HG02884 (cell line): ENCODE measurements around the gene ARPC5.
"Not testable (repeated sequence)": the region's sequence is repeated elsewhere in the genome, so short reads cannot be mapped to it uniquely, and the experiment has no call there.

Experiments
- ATAC-seq: cut with Tn5 transposase; IDR thresholded peaks from one replicate; pipeline ENCODE4 v1.9.1; 2021; ENCODE audit warnings: mild to moderate bottlenecking, moderate library complexity; ENCODE audit not compliant: unreplicated experiment

ARPC5 gene

DNA sequence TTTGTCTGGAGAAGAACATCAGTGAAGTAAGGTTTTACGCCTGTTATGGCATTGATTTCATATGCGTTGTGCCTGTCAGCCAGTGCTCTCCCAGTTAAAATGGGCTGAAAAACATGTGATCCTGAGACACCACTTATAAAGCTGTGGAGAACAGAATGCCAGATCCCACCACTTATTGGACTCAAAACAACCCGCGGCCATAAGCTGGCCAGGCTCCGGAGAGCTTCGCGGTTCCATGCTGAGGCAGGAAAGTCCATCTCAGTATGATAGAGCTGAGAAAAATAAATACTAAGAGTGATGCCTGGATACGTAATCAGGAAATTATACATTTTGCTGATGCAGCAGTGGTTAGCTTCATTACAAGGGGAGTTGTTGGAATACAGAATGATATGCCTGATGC is 12.5 kb upstream of the ARPC5 start:
- no peak for ATAC-seq

DNA sequence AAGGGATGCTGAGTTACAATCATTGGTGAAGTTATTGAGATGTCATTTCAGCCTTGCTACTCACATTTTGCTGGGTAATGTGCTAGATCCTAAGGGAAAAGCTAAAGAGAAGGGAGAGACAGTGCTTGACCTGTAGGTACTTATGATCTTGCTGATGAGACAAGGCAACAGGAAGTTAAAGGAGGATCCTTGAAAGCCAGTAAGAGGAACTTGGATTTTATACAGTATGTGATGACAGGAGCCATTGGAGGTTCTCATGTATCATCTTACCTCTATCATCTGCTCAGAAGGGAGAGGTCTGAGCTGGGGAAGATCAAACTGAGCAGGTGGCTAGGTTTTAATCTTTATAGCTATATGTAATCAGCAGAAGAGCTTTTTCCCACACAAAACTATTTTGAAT is 11.2 kb upstream of the ARPC5 start:
- no peak for ATAC-seq

DNA sequence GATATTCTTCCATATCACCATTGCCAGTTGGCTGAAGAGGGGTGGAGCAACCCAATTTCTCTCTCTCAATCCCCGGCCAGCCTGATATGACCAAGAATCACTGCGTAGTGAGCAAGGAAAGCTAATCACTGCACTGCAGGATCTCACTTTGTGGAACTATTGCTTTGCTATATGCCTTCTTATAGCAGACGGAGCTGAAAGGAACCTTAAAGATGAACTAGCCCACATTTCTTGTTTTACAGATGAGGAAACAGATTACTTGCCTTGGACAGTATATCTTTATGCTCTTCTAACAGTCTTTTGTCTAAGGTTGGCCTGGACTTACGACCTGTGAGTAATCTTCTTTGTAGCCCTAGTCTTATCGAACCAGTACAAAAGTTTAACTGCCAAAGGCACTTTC is 9.9 kb upstream of the ARPC5 start:
- ATAC-seq, result no peak

DNA sequence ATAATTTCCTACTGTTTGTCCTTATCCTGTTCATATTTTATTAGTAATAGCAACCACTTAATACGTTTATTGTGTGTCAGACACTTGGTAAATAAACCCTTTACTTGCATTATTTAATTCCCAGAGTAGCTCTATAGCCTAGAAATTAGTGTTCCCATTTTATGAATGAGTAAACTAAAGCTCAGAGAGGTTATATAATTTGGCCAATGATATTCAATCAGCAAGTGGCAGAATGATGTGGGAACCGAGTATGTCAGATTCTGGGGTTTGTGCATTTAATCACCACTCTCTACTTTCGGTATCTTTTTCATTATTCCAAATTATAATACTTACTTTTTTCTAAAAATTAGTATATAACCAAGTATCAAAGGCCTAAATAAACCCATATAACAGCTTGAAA is 6.6 kb upstream of the ARPC5 start:
- no peak for ATAC-seq

DNA sequence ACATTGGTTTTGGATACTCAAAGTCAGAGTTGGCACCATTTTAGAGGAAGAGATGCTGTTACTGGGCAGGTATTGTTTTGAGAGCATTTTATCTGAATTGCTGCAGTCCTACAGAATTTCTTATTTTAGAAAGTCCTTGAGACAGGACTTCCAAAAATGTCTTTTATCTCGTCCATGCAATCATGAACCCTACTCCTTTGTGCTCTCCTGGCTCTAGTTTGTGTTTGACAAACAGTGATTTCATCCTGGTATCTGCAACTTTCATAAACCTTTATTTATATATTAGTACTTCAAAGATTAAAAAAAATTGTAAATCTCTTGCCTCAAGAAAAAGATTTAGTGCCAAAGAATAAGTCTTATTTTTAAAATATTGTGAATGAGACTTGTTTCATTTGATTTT is 4.6 kb upstream of the ARPC5 start:
- no peak for ATAC-seq

DNA sequence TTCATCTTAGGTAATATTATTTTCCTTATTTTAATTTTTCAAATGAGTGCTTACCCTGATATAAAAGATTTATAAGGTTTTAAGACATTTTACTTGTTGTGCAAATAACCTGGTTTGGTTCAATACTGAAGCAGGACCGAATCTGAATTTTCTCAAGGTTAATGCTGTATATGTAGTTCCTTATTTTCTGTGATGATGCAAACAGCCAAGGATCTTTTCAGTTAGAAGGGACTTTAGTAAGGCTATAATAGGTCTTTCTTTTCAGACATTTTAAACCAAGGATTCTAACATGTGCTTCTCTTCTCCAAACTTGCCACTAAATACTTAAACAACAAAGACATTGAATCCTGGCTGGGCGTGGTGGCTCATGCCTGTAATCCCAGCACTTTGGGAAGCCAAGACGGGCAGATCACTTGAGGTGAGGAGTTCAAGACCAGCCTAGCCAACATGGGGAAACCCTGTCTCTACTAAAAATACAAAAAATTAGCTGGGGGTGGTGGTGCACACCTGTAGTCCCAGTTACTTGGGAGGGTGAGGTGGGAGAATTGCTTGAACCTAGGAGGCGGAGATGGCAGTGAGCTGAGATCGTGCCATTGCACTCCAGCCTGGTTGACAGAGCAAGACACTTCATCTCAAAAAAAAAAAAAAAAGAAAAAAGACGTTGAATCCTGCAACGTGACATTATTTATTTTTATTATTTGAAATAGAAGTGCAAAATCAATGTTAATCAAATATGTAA is 3.2 kb upstream of the ARPC5 start:
- ATAC-seq, result no peak

DNA sequence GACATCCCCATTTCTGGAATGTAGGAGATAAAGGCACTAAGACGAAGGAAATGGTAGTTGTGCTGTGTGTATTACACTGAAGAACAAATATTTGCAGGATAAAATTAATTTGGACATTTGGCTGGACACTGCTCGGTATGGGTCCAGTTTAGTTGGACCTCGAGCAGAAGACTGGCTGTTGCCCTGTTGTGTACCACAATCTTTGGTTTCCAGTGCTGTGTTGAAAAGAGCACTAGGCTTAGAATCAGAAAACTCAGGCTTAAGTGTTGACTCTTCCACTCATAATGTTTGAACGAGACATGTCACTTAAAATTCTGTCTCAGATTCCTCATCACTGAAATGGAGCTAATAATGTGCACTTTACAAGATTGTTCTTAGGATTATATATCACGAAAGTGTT is 1.2 kb upstream of the ARPC5 start:
- no peak for ATAC-seq

DNA sequence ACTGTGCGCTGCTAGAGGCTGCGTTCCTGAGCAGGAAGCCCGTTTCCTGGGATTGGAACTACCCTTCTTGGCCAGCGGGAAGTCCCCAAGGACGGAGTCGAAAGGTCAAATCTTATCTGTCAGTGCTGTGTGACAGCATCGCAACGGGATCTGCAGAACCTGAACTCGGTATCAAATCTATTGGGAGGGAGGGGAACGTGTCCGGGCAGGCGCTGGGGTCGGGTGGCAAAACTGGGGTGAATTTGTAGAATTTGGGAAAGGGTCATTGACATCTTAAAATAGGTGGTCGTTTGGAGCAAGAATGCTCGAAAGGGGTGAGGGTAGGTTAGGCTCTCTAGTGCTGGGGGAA is 725 bp upstream of the ARPC5 start:
- ATAC-seq, result no peak

DNA sequence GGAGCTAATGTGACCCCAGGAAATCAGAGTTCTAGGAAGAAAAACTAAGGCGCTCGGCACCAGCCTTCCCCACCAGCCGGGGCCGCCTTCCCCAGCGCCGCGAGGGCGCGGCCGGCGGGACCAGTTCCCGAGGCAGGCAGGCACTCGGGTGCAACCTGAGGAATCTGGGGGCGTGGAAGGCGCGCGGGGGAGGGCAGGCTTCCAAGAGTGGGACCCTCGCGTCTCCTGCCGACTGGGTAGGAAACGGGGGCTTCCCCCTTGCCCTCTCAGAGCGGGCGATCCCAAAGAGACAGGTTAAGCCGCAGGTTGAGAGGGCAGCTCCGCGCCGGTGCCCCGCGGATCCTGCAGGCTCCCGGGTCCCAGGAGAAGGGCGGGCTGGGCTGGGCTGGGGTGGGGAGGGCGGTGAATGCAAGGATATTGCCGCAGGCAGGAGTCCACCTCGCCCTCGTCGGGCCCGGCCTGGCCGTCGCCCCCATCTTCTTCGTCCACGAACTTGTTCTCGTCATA is 431 bp downstream of the ARPC5 start:
- ATAC-seq, result peak; percentile 1

DNA sequence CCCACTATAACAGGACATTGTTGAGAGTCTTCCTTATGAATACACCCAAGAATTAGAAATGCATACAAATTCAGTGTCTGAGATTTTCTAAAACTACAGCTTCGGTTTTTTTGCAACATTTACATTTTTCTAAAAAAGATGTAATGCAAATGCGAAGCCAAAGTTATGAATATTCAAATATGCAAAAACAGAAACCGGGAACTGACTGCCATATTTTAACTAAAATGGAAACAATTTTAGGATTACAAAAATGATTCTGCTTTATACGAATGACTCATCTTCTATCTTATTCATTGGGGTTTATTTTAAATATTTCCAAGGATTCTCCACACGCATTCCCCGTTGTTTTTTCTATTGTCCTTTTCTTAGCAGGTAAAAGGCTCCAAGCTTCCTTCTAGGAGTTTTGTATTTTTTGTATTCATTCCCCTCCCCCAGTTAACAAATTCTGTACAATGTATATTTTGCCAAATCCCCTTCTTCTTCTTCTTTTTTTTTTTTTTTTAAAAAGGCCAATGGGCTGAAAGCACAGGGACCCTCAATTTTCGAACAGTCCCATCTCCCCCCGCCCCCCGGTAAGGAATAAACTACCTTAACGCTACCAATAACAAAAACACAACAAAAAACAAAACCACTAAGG is 1.0 kb downstream of the ARPC5 start:
- no peak for ATAC-seq

DNA sequence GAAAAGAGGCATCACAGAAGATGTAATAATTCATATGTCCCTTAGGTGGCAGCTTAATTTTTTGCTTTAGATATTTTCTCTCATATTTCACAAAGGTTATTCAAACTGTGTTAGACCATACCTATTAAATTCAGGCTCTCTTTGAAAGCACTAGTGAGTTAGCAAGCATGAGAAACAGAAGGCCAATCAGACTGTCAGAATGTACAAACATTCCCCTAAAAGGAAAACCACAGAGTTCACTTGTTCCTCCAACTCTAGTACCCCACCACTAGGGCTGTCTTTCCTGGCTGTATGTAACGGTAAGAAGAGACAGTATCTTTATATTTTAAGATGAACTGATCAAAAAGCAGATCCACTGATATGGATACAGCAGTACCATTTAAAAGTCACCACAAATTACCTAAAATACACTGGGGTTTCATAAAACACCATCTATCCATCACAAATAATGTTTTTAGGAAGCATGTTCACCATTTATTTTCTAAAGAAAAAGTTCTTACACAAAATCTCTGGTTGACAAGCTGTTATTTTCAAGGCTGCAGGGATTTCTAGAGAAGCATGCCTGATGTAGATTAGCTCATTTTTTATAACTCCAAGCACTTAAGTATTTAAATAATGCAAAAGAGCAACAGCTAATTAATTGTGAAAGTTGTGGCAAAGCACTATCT is 1.8 kb downstream of the ARPC5 start:
- ATAC-seq, result peak; percentile 55

DNA sequence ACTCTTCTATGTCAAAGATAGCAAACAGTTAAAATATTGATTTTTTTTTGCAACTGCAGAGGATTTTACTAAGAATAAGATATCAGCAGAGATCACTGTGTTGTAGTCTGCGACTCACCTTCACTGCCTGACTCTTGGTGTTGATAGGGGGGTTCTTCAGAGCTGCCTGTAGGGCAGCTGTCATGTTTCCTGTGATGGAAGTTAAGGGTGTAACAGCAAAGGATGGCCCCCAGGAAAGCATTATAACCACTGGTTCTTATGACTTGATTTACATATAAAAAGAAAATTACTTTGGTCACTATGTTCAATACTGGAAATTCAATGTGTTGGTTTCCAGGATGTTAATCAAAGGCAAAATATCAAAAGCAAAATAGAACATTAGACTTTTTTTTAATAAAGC is 2.6 kb downstream of the ARPC5 start:
- ATAC-seq, result no peak

DNA sequence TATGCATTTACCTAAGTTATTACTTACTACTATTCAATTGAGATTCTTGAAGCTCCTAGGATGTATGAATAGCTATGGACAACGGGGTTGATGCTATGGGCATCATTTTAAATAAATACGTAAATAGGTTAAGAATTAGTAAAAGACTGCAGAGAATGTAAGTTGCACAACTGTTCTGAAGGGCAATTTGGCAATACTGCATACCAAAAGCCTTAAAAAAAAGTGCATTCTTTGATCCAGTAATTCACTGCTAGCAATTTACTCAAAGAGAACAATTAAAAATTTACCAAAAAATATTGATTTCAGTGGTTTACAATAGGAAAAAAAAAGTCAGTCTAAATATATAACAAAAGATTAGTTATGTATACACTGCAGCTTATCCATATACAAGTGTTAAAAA is 3.5 kb downstream of the ARPC5 start:
- no peak for ATAC-seq

DNA sequence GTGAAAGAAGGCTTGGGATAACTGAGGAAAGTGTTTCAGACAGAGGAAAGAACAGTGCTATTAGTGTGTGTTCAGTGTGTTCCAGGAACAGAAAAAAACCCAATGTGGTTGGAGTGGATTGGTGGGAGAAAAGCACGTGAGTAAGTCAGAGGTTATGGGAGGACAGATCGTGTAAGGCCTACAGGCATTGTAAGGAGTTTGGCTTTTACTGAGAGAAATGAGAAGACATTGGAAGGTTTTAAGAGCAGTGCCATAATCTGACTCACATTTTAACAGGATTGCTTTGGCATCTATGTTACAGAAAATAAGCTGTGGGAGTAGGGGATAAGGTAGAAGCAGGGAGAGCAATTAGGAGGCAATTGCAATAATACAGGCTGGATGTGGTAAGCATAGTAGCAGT is 4.8 kb downstream of the ARPC5 start:
- no peak for ATAC-seq

DNA sequence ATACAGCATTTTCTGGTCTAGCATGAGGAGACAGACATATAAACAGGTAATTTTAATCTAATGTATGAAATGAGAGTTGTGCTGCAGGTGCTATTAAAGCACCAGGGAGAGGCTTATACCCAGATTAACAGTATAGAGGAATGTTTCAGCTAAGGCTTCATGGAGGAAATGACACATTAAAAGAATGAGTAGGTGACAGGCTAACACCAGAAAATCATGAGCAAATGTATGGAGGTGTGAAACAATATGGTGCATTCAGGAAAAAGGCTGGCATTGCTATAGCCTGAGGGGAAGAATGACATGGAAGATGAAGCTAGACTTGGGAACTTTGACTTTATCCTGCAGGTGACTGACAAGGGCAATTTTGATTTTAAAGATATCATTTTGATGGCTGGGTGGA is 7.0 kb downstream of the ARPC5 start:
- ATAC-seq, result no peak

DNA sequence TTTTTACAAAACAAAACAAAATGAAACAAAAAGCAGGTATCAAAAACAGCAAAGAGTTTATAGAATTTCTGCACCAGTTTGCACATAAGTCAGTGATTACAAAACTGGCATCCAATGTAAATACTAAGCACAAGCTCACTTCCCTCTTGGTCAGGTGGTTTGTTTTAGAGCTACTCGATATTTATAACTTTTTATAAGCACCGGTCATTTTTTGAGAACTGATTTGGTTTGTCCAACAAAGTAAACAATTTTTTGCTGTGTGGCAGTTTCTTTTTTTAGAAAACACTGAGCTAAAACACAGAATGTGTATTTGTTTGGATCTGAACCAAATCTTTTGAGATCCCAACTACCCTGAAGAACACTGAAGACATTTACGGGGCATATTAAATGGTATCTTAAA is 9.3 kb downstream of the ARPC5 start:
- not testable (repeated sequence) for ATAC-seq

DNA sequence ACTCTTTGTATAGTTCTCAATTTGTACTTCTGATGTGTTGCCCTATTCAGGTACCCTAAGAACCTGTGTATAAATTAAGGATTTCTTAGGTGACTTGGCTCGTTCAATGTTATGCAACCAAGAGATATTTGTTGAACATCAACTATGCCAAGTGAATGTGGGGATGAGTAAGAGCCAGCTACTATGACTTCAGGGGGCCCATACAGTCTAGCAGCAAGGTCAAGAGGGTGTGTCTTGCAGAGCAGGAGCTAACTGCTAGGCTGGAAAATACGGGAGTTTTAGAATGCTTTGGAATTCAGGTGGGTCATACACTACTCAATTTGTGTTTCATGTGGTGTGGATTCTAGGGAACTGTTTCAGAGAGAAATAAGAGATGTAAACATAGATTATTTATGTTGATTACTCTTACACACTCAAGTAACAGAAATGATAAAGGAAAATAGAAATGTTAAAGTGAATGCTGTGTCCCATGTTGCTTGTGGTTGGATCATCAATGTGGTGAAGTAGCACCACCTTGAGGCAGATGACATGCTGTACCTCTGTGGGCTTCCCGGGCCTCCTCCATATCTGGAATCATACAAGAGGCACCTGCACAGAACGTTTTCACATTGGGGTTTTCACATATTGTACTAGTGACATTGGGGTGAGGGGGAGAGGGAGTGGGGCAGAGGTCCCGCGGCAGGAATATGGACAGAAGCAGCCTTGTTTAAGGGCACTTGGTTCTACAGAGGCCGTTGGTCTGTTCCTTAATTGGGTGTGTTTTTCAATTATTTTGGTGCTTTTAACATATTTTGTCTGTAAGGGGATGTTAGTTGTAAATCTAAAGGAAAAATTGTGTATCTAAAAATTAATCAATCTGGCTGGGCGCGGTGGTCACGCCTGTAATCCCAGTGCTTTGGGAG is 12.4 kb downstream of the ARPC5 start:
- ATAC-seq, result peak; percentile 74

DNA sequence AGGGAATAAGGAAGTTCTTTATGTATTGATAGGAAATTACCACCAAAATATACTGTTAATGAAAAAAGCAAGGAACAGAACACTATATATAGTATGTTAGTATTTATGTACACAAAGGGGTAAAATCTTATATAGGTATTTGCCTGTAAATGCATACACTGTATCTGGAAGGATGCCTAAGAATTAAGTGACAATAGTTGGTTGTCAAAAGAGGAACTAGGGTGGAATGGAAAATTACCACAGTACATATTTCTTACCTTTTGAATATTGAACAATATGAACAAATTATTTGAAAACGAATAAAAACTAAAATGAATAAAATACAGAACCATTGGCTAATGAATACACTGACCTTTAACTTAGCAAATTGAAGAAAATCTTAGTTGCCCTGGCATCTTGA is 13.6 kb downstream of the ARPC5 start:
- no peak for ATAC-seq

DNA sequence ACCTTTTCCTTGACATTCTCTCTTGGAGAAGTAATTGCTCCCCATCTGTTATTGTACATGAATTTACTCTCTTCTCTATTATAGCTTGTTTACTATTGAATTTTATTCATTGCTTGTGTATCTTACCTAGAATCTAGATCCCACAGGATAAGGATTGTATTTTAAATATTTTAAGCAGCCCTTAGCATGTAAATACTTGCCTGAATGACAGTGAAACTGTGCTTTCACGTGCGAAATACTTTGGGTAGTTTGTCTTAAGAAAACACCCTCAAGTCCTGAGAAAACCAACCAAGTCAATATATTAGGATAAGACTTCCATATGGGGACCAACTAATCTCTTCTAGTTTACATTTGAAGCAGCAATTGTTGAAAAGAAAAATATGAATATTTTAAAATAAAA is 15.3 kb downstream of the ARPC5 start:
- no peak for ATAC-seq

DNA sequence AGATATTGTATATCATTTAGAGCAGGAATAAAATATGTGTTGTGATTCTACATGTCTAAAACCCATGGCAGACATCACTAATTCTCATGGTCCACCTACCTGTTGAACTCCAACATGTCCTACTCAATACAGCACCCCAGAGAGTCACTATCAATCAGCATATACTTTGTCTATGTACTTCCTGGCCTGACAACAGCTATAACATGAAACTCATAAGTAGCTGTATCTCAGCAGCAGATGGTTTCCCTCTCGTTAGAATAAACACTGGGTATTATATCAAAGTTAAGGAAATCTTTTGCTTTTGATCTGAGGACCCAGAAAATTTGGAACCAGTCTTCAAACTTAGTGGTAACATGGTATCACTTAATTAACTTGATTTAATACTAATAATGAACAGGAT is 15.8 kb downstream of the ARPC5 start:
- no peak for ATAC-seq

DNA sequence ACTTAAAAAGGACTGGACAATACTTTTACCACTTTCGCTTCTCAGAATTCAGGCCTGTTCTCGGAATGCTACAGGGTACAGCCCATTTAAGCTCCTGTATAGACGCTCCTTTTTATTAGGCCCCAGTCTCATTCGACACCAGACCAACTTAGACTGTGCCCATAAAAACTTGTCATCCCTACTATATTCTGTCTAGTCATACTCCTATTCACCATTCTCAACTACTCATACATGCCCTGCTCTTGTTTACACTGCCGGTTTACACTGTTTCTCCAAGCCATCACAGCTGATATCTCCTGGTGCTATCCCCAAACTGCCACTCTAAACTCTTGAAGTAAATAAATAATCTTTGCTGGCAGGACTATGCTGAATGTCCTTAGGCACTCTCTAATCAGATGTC is 17.4 kb downstream of the ARPC5 start:
- not testable (repeated sequence) for ATAC-seq
